ENCODE measurements around the gene RRP8. TPM values are rescaled to one million over a fixed set of nuclear protein-coding genes. Genes with fewer than 3 reads are reported as not detected.
A peak's percentile ranks its signal among the peaks of the same experiment; 100 is the strongest.

RRP8 gene
- total RNA-seq, 2 donors from 2014 or later = 17.5 to 25.7 TPM

DNA sequence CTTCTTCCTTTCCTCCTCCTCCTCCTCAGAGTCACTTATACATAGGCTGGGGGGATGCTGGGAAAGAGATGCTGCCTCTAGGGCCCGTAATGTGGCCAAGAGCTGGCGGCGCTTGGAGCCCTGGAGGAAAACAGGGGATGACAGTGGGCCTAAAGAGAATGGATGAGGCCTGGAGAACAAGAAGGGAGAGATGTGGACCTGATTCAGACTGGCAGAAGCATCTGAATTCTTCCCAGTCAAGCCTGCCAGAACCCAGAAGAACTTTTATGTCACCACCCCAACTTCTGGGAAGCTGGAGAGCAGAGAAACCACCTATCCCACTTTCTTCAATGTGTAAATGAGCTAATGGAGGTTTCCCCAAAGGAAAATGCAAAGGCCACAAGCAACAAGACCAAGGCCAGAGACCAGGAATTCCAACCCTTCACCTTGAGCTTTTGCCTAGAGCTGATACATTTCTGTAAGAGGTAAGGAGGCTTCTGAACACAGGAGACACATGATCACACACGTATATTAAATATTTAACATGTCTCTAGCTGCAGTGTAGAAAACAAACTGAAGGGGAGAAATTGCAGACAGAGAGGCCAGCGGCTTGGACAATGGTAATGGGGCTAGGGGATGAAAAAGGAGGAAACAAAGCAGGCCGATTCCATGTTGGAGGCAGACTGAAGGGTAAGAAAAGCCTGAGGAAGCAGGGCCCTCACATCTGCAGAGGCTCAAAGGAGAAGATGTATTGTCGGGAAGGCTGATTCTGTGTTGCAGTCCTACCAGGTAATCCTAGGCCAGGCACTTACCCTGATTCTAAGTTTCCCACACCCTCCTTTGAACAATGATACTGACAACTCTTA lies 1.1 kb downstream of the RRP8 start:
- intact Hi-C loops (cut with DNase I) = loop anchor here (5.0 to 10.0 kb wide), 3 partner anchors 65 to 128 kb away; partner anchors contain the start of genes MRPL17 and TRIM3
- H3K27ac ChIP-seq = no peak overlapping the region

DNA sequence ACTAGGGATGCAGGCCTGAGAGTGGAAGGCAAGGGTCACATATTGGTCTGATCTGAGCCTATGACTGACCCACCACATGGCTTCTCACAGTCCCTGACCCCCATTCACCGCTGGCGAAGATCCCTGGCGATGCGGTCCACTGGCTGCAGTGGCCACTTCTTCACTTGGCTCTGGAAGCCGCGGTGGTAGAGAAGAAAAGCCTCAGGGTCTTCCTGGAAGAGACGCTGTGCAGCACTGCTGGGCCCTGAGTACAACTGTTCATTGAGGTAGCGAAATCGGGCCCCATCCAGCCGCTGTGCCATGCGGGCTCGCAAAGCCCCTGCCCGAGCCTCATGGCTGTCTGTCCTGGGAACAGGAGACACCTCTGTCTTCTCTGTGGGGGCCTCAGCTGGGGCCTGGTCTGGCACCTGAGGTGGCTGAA lies 2.4 kb downstream of the RRP8 start:
- Histone ChIP-seq H3K4me3 (no peak overlapping the region), H3K9ac (ENCODE audit: low read depth in 2 of 2, low read length in 2 of 2) (no peak overlapping the region), H3K36me3 (peaks cover 18% of the 10 kb centered on the region), H3K27ac (no peak overlapping the region), H3K27me3 (no peaks in the 10 kb centered on the region), H3K4me1 (peaks cover 3% of the 10 kb centered on the region), H3K9me3 (no peaks in the 10 kb centered on the region)
- peak; percentile 16 for DNase-seq
- intact Hi-C loops (cut with DNase I) = loop anchor here (5.0 to 10.0 kb wide), 3 partner anchors 66 to 126 kb away; partner anchors contain the start of genes MRPL17 and TRIM3
- TF ChIP-seq CTCF (IDR thresholded peaks at IDR 0.05) = no peak

More for the DNA sequence above, 1.1 kb downstream of the RRP8 start:
- Histone ChIP-seq H3K27me3 (no peaks in the 10 kb centered on the region), H3K9ac (ENCODE audit: low read depth in 2 of 2, low read length in 2 of 2) (peak overlapping the region; percentile 83 to 86), H3K9me3 (no peaks in the 10 kb centered on the region), H3K4me1 (peaks cover 14% of the 10 kb centered on the region), H3K36me3 (peaks cover 18% of the 10 kb centered on the region), H3K4me3 (peak overlapping the region; percentile 77)
- peak; percentile 17 for DNase-seq
- TF ChIP-seq CTCF (IDR thresholded peaks at IDR 0.05) = no peak

- no peak for TF ChIP-seq CTCF (IDR thresholded peaks at IDR 0.05)
- H3K27me3 ChIP-seq = no peaks in the 10 kb centered on the region
- H3K9ac ChIP-seq (ENCODE audit: low read depth in 2 of 2, low read length in 2 of 2) = no peak overlapping the region
- intact Hi-C loops (cut with DNase I) = loop anchor here (5.0 to 10.0 kb wide), 3 partner anchors 67 to 125 kb away; partner anchors contain the start of genes MRPL17 and TRIM3
- no peak overlapping the region for H3K27ac ChIP-seq
- peak; percentile 20 for DNase-seq
- no peaks in the 10 kb centered on the region for H3K9me3 ChIP-seq
- peaks cover 18% of the 10 kb centered on the region for H3K36me3 ChIP-seq
- no peak overlapping the region for H3K4me3 ChIP-seq
- peaks cover 3% of the 10 kb centered on the region for H3K4me1 ChIP-seq
Observed at GRCh38 chr11:6599881-6600390, 3.5 kb downstream of the RRP8 start.

- no peaks in the 10 kb centered on the region for H3K27me3 ChIP-seq
- H3K4me3 ChIP-seq = no peak overlapping the region
- H3K9me3 ChIP-seq = no peaks in the 10 kb centered on the region
- intact Hi-C loops (cut with DNase I) = no loop called here
- no peak for DNase-seq
- H3K36me3 ChIP-seq = peaks cover 18% of the 10 kb centered on the region
- no peak overlapping the region for H3K9ac ChIP-seq (ENCODE audit: low read depth in 2 of 2, low read length in 2 of 2)
- no peak for TF ChIP-seq CTCF (IDR thresholded peaks at IDR 0.05)
- no peak overlapping the region for H3K27ac ChIP-seq
- peaks cover 3% of the 10 kb centered on the region for H3K4me1 ChIP-seq
Observed at GRCh38 chr11:6599449-6599848, 4.0 kb downstream of the RRP8 start.

DNA sequence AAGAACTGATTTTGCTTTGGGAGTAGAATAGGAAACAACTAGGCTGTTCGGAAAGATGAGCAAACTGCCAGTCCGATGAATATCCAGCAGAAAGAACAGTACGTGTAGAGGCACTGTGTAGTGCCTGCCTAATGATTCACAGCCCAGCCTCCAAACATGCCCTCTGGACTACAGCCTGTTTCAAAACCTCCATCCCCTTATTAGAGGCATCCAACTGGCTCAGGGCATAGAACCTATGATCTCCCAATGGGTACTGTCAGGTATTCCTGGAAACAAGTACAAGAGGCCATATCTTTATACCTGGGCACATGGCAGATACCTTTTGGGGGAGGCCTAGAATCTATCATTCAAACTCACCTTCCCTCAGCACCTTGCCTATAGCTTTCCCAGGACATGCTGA lies 4.9 kb downstream of the RRP8 start:
- H3K27ac ChIP-seq = no peak overlapping the region
- peaks cover 3% of the 10 kb centered on the region for H3K4me1 ChIP-seq
- no peaks in the 10 kb centered on the region for H3K27me3 ChIP-seq
- intact Hi-C loops (cut with DNase I) = no loop called here
- H3K4me3 ChIP-seq = no peak overlapping the region
- no peak for TF ChIP-seq CTCF (IDR thresholded peaks at IDR 0.05)
- H3K9me3 ChIP-seq = no peaks in the 10 kb centered on the region
- H3K9ac ChIP-seq (ENCODE audit: low read depth in 2 of 2, low read length in 2 of 2) = no peak overlapping the region
- no peak for DNase-seq
- peaks cover 18% of the 10 kb centered on the region for H3K36me3 ChIP-seq
